Activated B cell treated with CpG ODN at 0.5 μM for 24 hours (primary cell): ENCODE results near the gene KIF13A. TPM values are rescaled to one million over a fixed set of nuclear protein-coding genes. Genes with fewer than 3 reads are reported as not detected.

Source experiments
- ATAC-seq: fragments of 200-7000 bp; cut with Tn5 transposase; one replicate; pipeline ENCODE4 v1.10.0; 2021; ENCODE audit warnings: low read depth, mild to moderate bottlenecking, moderate library complexity
- CTCF ChIA-PET: fragments of 350-600 bp; sonication (Branson Sonifier 250); formaldehyde crosslinking; loops from one replicate; lab custom pipeline; 2021; ENCODE audit warnings: antibody characterized with exemption; lab: Charles Lee
- POLR2A ChIA-PET: fragments of 350-600 bp; sonication (Branson Sonifier 250); formaldehyde crosslinking; loops from one replicate; lab custom pipeline; 2021; ENCODE audit warnings: antibody characterized with exemption; lab: Charles Lee
- DNase-seq: peaks from one replicate; pipeline ENCODE4 v3.0.0; 2022
- H3K27ac Mint-ChIP-seq: one replicate; pipeline ENCODE4 v1.8.0; 2020; ENCODE audit warnings: mixed read lengths
- H3K27me3 Mint-ChIP-seq: one replicate; pipeline ENCODE4 v1.8.0; 2021; ENCODE audit warnings: mixed read lengths
- H3K36me3 Mint-ChIP-seq: one replicate; pipeline ENCODE4 v1.8.0; 2021; ENCODE audit warnings: low read depth, mixed read lengths
- H3K4me1 Mint-ChIP-seq: one replicate; pipeline ENCODE4 v1.8.0; 2021; ENCODE audit warnings: mixed read lengths
- H3K4me3 Mint-ChIP-seq: one replicate; pipeline ENCODE4 v1.8.0; 2020; ENCODE audit warnings: mild to moderate bottlenecking, mixed read lengths
- H3K9me3 Mint-ChIP-seq: one replicate; pipeline ENCODE4 v1.8.0; 2020; ENCODE audit warnings: mixed read lengths
- intact Hi-C: fragments of 100-400 bp; cut with micrococcal nuclease; formaldehyde crosslinking; loops from one replicate; pipeline ENCODE4 v1.15.1; 2024
- total RNA-seq: library from RNA; stranded (reverse); gene quantifications from 2 replicates; pipeline ENCODE4 v1.2.3, GENCODE V29; 2022
- TF ChIP-seq, protein P1 (sequence below): fragments of 200-600 bp; IDR thresholded peaks from one replicate; pipeline ENCODE4 v1.8.0; 2022; ENCODE audit warnings: antibody characterized with exemption, mild to moderate bottlenecking

KIF13A gene
- total RNA-seq, 1 donor from 2014 or later: 14.1 TPM

DNA sequence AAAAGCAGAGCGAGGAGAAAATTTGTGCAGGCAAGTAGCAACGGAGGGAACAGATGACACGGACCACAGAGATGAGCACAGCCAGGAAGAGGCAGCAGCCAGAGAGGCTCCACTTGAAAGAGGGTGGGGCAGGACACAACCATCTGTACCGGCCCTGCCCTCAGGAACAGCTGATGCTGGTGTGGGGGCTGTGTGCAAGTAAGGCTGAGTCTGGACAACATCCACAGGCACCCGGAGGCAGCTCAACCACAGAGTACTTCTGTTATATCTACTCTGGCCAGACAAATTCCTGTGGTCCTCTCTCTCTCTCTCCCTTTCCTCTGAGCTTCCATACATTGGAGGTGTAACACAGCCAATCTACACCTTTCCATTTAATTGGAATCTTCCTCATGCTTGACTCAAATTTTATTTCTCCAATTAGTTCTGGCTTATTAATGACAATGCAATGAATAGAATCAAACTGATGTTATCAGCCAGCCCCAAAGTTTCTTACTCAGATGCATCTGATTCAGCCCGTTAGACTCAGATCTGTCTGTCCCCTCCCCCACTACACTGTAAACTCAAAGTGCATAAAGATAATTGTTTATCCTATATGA lies 24.9 kb downstream of the KIF13A start:
- Mint-ChIP-seq H3K27me3 (peaks cover 2% of the 10 kb centered on the region), H3K4me1 (peaks cover 4% of the 10 kb centered on the region), H3K36me3 (no peaks in the 10 kb centered on the region), H3K4me3 (no peak overlapping the region), H3K27ac (no peak overlapping the region), H3K9me3 (no peaks in the 10 kb centered on the region)
- DNase-seq: no peak
- ChIA-PET POLR2A (no interaction called here), CTCF (no interaction called here)
- TF ChIP-seq, protein P1, sequence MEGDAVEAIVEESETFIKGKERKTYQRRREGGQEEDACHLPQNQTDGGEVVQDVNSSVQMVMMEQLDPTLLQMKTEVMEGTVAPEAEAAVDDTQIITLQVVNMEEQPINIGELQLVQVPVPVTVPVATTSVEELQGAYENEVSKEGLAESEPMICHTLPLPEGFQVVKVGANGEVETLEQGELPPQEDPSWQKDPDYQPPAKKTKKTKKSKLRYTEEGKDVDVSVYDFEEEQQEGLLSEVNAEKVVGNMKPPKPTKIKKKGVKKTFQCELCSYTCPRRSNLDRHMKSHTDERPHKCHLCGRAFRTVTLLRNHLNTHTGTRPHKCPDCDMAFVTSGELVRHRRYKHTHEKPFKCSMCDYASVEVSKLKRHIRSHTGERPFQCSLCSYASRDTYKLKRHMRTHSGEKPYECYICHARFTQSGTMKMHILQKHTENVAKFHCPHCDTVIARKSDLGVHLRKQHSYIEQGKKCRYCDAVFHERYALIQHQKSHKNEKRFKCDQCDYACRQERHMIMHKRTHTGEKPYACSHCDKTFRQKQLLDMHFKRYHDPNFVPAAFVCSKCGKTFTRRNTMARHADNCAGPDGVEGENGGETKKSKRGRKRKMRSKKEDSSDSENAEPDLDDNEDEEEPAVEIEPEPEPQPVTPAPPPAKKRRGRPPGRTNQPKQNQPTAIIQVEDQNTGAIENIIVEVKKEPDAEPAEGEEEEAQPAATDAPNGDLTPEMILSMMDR: no peak
- ATAC-seq: no peak
- intact Hi-C loops: no loop called here

DNA sequence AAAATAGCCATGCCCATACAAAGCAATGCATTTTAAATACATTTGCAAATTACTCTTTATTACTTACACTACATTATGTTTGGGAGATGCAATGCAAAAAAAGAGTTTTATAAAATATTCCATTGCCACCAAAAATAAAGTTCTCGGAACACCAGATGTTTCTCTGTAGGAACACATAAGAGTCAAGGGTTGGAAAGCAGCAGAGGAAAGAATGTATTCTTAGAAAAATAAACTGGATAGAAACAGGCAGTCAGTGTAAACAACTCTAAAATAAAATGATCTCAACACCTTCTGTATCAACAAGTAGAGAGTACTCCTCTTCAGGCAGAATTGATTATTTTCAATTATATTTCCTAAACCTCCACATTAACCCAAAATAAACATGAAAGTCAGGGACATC lies 28.1 kb downstream of the KIF13A start:
- no peak overlapping the region for H3K4me3 Mint-ChIP-seq
- peaks cover 4% of the 10 kb centered on the region for H3K4me1 Mint-ChIP-seq
- peaks cover 2% of the 10 kb centered on the region for H3K27me3 Mint-ChIP-seq
- H3K27ac Mint-ChIP-seq: no peak overlapping the region
- TF ChIP-seq, protein P1: no peak
- H3K36me3 Mint-ChIP-seq: no peaks in the 10 kb centered on the region
- no peak for ATAC-seq
- no peak for DNase-seq
- no peaks in the 10 kb centered on the region for H3K9me3 Mint-ChIP-seq
- CTCF ChIA-PET: no interaction called here
- intact Hi-C loops: no loop called here
- POLR2A ChIA-PET: interaction anchor here (0.7 kb wide), 1 partner anchor 252 kb away, joined by 5 read pairs; no protein-coding TSS in a partner anchor

DNA sequence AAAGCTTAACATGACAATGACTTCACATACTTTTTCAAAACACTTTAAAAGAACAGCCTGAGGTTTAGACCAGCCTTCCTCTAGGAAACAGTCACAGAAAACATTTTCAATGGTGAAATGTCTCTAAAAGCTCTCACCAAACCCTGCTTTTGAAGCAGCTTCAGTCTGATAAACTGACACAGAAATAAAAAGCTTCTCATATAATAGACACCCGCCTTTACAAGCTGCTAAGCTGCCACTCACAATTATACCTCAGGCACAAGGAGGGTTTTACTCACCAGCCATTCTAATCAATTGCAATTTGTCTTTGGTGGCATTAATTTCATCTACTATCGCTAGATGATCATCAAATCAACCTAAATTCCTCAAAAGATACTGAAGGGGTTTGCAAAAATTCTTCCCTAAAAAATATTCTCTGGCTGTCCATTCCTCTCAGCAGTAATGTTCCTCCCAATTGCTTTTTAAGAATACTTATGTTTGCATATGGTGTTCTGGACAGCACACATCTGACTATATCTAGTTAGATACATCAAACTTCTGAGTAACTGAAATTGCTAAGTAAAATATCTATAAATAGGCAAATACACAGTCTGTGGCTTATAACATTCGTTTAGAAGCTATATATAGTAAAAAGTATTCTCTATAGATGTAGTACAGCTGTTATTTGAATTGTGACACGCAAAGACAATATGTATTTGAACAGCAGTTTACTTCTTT lies 29.4 kb downstream of the KIF13A start:
- Mint-ChIP-seq H3K27me3 (peaks cover 2% of the 10 kb centered on the region), H3K9me3 (no peaks in the 10 kb centered on the region), H3K4me3 (no peak overlapping the region), H3K36me3 (no peaks in the 10 kb centered on the region), H3K4me1 (peaks cover 4% of the 10 kb centered on the region), H3K27ac (no peak overlapping the region)
- DNase-seq (no peak), ATAC-seq (no peak)
- TF ChIP-seq, protein P1: no peak
- POLR2A ChIA-PET: no interaction called here
- CTCF ChIA-PET: no interaction called here
- intact Hi-C loops: no loop called here

DNA sequence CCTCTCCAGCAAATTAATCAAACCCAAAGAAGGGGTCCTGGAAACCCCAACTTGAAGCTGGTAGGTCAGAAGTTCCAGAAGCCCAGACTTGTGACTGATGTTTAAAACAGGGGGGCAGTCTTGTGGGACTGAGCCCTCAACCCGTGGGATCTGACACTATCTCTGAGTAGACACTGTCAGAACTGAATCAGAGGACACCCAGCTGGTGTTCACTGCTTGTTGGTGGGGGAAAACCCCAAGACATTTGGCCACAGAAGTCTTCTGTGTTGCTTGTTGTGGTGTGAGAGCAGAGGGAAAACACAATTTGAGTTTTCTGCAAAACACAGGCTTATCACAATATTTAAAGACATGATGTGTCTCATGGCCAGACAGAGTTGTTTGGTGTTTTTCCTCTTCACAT lies 29.9 kb downstream of the KIF13A start:
- H3K36me3 Mint-ChIP-seq: no peaks in the 10 kb centered on the region
- H3K4me1 Mint-ChIP-seq: peaks cover 4% of the 10 kb centered on the region
- intact Hi-C loops: no loop called here
- no peak for ATAC-seq
- ChIA-PET CTCF (no interaction called here), POLR2A (no interaction called here)
- H3K4me3 Mint-ChIP-seq: no peak overlapping the region
- peaks cover 2% of the 10 kb centered on the region for H3K27me3 Mint-ChIP-seq
- H3K27ac Mint-ChIP-seq: no peak overlapping the region
- no peaks in the 10 kb centered on the region for H3K9me3 Mint-ChIP-seq
- TF ChIP-seq, protein P1: no peak
- no peak for DNase-seq

DNA sequence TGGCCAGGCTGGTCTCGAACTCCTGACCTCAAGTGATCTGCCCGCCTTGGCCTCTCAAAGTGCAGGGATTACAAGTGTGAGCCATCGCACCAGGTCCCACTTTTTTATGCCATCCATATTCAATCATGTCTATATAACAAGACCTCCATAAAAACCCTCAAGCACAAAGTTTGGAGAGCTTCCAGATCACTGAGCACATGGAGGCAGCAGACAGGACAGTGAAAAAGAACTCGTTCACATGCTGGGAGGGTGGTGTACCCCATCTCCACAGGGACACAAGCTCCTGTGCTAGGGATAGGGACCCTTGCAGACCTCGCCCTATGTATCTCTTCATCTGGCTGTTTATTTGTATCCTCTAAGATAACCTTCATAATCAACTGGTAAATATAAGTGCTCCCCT lies 30.3 kb downstream of the KIF13A start:
- DNase-seq (no peak), ATAC-seq (no peak)
- intact Hi-C loops: no loop called here
- H3K4me3 Mint-ChIP-seq: no peak overlapping the region
- H3K4me1 Mint-ChIP-seq: peaks cover under 1% of the 10 kb centered on the region
- H3K36me3 Mint-ChIP-seq: no peaks in the 10 kb centered on the region
- TF ChIP-seq, protein P1: no peak
- ChIA-PET CTCF (no interaction called here), POLR2A (no interaction called here)
- no peaks in the 10 kb centered on the region for H3K9me3 Mint-ChIP-seq
- H3K27ac Mint-ChIP-seq: no peak overlapping the region
- peaks cover 2% of the 10 kb centered on the region for H3K27me3 Mint-ChIP-seq
